ENCODE results near the gene OSBP. TPM values are rescaled to one million over a fixed set of nuclear protein-coding genes. Genes with fewer than 3 reads are reported as not detected.
"Not testable (repeated sequence)": the region's sequence is repeated elsewhere in the genome, so short reads cannot be mapped to it uniquely, and the experiment has no call there.

OSBP gene
- total and polyA plus RNA-seq, 8 donors: 39.4 to 45.7 (median 42.8) TPM

GRCh38 chr11:59551659-59552521 is 63.7 kb downstream of the OSBP start:
- peak in 2 of 4 donors; percentile 63 to 75 for DNase-seq

GRCh38 chr11:59550842-59551658 is 64.5 kb downstream of the OSBP start:
- Histone ChIP-seq H3K4me3 (peak overlapping the region; percentile 38 to 48), H3K4me1 (peaks cover 0 to 48% of the 10 kb centered on the region in 2 donors), H3K27me3 (peaks cover 0 to 7% of the 10 kb centered on the region in 2 donors), H3K9me3 (no peaks in the 10 kb centered on the region), H3K27ac (peak overlapping the region; percentile 69 to 83), H3K36me3 (no peaks in the 10 kb centered on the region)
- no peak for TF ChIP-seq CTCF (IDR thresholded peaks at IDR 0.05)
- DNase-seq: peak in 3 of 4 donors; percentile 75 to 88 (median 87)
- ATAC-seq: peak; percentile 69
- intact Hi-C loops (cut with DNase I): no loop called here

More at GRCh38 chr11:59551659-59552521, 63.7 kb downstream of the OSBP start:
- peaks cover 0 to 56% of the 10 kb centered on the region in 2 donors for H3K4me1 ChIP-seq
- ATAC-seq: peak; percentile 16
- peaks cover 0 to 15% of the 10 kb centered on the region in 2 donors for H3K27me3 ChIP-seq
- peak overlapping the region; percentile 38 to 48 for H3K4me3 ChIP-seq
- intact Hi-C loops (cut with DNase I): no loop called here
- no peaks in the 10 kb centered on the region for H3K9me3 ChIP-seq
- H3K27ac ChIP-seq: peak overlapping the region; percentile 69 to 83
- H3K36me3 ChIP-seq: no peaks in the 10 kb centered on the region
- TF ChIP-seq CTCF (IDR thresholded peaks at IDR 0.05): no peak

DNA sequence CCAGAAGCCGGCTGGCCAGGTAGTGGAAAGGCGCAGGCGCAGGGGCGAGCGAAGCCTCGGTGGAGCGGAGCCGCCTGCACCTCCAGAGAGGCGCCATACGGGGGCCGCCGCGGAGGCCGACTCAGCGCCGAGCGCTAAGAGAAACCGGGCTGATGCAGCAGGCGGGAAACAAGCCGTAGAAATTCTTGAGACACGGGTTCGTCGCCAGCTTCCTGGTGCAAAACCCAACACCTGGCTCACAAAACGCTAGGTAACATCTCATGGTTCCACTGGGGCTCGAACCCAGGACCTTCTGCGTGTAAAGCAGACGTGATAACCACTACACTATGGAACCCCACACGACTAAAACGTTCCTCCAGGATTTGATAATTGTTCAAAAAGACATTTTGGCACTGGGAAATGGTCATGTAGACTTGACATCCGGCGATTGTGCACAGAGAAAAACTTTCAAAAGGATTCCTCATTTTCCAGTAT is 65.2 kb downstream of the OSBP start:
- peak; percentile 91 for ATAC-seq
- peak overlapping the region; percentile 38 to 48 for H3K4me3 ChIP-seq
- intact Hi-C loops (cut with DNase I): no loop called here

GRCh38 chr11:59548309-59548656 is 67.3 kb downstream of the OSBP start:
- intact Hi-C loops (cut with DNase I): no loop called here
- no peak overlapping the region for H3K4me3 ChIP-seq
- no peak for DNase-seq
- H3K9me3 ChIP-seq: no peaks in the 10 kb centered on the region
- no peaks in the 10 kb centered on the region for H3K36me3 ChIP-seq
- ATAC-seq: no peak
- no peak overlapping the region for H3K27ac ChIP-seq
- no peak for TF ChIP-seq CTCF (IDR thresholded peaks at IDR 0.05)
- no peaks in the 10 kb centered on the region for H3K27me3 ChIP-seq
- H3K4me1 ChIP-seq: peaks cover 0 to 43% of the 10 kb centered on the region in 2 donors

More for the DNA sequence above, 65.2 kb downstream of the OSBP start:
- DNase-seq: peak; percentile 78 to 95 (median 91)
- Histone ChIP-seq H3K9me3 (no peaks in the 10 kb centered on the region), H3K36me3 (no peaks in the 10 kb centered on the region), H3K27ac (peak overlapping the region; percentile 69 to 83), H3K4me1 (peaks cover 0 to 43% of the 10 kb centered on the region in 2 donors), H3K27me3 (peaks cover 0 to under 1% of the 10 kb centered on the region in 2 donors)
- peak; percentile 35 to 41 for TF ChIP-seq CTCF (IDR thresholded peaks at IDR 0.05)

GRCh38 chr11:59547605-59548308 is 67.8 kb downstream of the OSBP start:
- H3K27ac ChIP-seq; intact Hi-C loops (cut with DNase I); H3K27me3 ChIP-seq; DNase-seq; H3K36me3 ChIP-seq; ATAC-seq; H3K4me3 ChIP-seq; H3K9me3 ChIP-seq: not testable (repeated sequence)
- peaks cover 0 to 43% of the 10 kb centered on the region in 2 donors for H3K4me1 ChIP-seq
